Small intestine (tissue), 7 donors: Measurements from ENCODE around the gene CNTN1. TPM values are rescaled to one million over a fixed set of nuclear protein-coding genes. Genes with fewer than 3 reads are reported as not detected.

Experiments
- DNase-seq, 2 donors: peaks; one replicate each; pipeline versions ENCODE4 v3.0.0 to v3.0.0-alpha.2; 2013
- FAIRE-seq: peaks from 2 replicates; lab custom pipeline; 2012; peaks lifted over from hg19 to GRCh38; lab: Jason Lieb, UNC
- H3K27ac ChIP-seq, 3 donors: one replicate each; pipeline ENCODE4 v1.5.1; 2013; ENCODE audit warnings: low read length in 2 of 3, mild to moderate bottlenecking in 2 of 3, control low read depth in 1 of 3, inconsistent platforms in 1 of 3, low read depth in 1 of 3, moderate library complexity in 1 of 3
- H3K27me3 ChIP-seq, 3 donors: one replicate each; pipeline ENCODE4 v1.6.1; 2013; ENCODE audit warnings: low read length in 3 of 3, inconsistent platforms in 1 of 3; ENCODE audit not compliant: control insufficient read depth in 3 of 3, insufficient read depth in 3 of 3
- H3K36me3 ChIP-seq, 3 donors: one replicate each; pipeline ENCODE4 v1.6.1; 2013; ENCODE audit warnings: low read length in 3 of 3, inconsistent platforms in 1 of 3, low read depth in 1 of 3, mild to moderate bottlenecking in 1 of 3, moderate library complexity in 1 of 3; ENCODE audit not compliant: control insufficient read depth in 3 of 3, insufficient read depth in 2 of 3
- H3K4me1 ChIP-seq, 3 donors: one replicate each; pipeline ENCODE4 v1.6.1; 2013; ENCODE audit warnings: low read length in 2 of 3, inconsistent platforms in 1 of 3, low read depth in 1 of 3, mild to moderate bottlenecking in 1 of 3, moderate library complexity in 1 of 3; ENCODE audit not compliant: control insufficient read depth in 3 of 3, insufficient read depth in 2 of 3
- H3K4me3 ChIP-seq, 3 donors: one replicate each; pipeline ENCODE4 v1.5.1; 2013; ENCODE audit warnings: low read length in 3 of 3, control low read depth in 1 of 3, inconsistent platforms in 1 of 3, low read depth in 1 of 3, mild to moderate bottlenecking in 1 of 3, moderate library complexity in 1 of 3
- H3K9me3 ChIP-seq, 2 donors: one replicate each; pipeline ENCODE4 v1.6.1; 2013; ENCODE audit warnings: low read depth in 1 of 2, low read length in 1 of 2; ENCODE audit not compliant: control insufficient read depth in 2 of 2, insufficient read depth in 1 of 2
- WGBS, 3 donors: extraction: QIAGEN DNeasy Blood & Tissue Kit; methylation state at CpG; one replicate each; pipeline ENCODE4 v1.1.7; 2013; 5-methylcytosine and 5-hydroxymethylcytosine counted together
- polyA plus RNA-seq, 4 donors: library from polyadenylated mRNA; stranded (reverse) in 3 of 4; unstranded in 1 of 4; fragments of 200-250 nt in 3 of 4; fragments of 120-200 nt in 1 of 4; gene quantifications; one replicate each; pipeline versions ENCODE4 v1.2.1 to v1.2.3, GENCODE V29; 2013
- donor health status: healthy with polysubstance abuse.
- donor health status: control.
- donor health status: control.
- donor health status: Bipolar disorder and iron deficiency.
- donor health status: healthy.

Gene CNTN1
- polyA plus RNA-seq, 4 donors = under 0.01 to 1.6 (median 0.56) TPM

DNA sequence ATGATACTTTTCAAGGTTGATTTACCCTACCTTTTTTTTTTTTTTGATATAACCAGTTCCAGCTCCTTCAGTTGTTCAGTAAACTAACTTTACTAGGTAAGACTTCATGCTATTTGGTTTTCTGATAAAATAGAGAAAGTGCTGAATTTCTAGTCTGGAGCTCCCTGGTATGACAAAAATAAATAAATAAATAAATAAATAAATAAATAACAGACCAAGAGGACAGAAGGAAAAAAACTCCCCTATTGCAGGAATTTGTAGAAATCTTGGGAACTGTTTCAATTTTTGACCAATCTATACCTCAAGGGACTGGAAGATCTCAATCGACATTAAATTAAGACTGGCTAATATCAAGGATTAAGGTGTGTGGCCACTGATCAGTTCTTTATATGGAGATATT lies 265.2 kb downstream of the CNTN1 start:
- Histone ChIP-seq H3K4me3 (no peak overlapping the region), H3K4me1 (no peaks in the 10 kb centered on the region), H3K9me3 (no peaks in the 10 kb centered on the region), H3K27ac (no peak overlapping the region), H3K27me3 (no peaks in the 10 kb centered on the region), H3K36me3 (no peaks in the 10 kb centered on the region)
- FAIRE-seq (no peak), DNase-seq (no peak)
- 86 to 98% (median 93%) methylated on average over 1 of the region's 1 CpG for WGBS, 3 donors

DNA sequence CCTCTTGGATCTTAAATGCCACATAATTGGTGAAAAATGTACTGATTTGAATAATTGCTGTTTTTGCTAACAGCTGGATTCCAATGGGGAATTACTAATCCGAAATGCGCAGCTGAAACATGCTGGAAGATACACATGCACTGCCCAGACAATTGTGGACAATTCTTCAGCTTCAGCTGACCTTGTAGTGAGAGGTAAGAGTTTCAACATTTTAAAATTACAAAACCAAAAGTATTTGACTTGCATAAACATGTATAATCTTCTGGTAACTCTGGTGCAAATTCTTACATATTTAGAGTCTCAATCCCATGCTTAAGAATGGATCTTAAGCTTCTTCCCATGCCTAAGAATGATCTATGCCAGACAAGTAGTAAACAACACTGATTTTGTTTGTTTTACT lies 266.8 kb downstream of the CNTN1 start:
- Histone ChIP-seq H3K27me3 (no peaks in the 10 kb centered on the region), H3K4me1 (no peaks in the 10 kb centered on the region), H3K27ac (no peak overlapping the region), H3K9me3 (no peaks in the 10 kb centered on the region), H3K36me3 (no peaks in the 10 kb centered on the region), H3K4me3 (no peak overlapping the region)
- DNase-seq (no peak), FAIRE-seq (no peak)
- 71 to 89% (median 81%) methylated on average over 2 of the region's 2 CpGs for WGBS, 3 donors

DNA sequence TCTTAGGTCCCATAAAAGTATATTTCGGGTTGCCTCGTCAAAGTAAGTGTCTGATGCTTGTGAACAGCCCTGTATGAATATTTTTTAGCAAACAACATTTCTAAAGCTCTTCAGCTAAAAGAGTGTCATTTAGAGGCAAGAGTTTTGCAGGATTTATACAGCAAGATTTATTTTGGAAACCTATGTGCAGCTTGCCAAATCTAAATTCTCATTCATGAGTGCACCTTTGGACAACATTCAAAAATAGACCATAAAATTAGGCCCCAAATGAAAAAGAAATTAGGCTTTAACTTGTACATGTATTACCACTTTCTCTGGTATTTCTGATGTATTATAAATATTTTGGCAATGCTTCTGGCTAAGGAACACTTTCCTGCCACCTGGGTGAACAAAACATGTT lies 271.5 kb downstream of the CNTN1 start:
- Histone ChIP-seq H3K27ac (no peak overlapping the region), H3K4me1 (no peaks in the 10 kb centered on the region), H3K36me3 (no peaks in the 10 kb centered on the region), H3K27me3 (no peaks in the 10 kb centered on the region), H3K9me3 (no peaks in the 10 kb centered on the region), H3K4me3 (no peak overlapping the region)
- 74 to 84% (median 81%) methylated on average over 2 of the region's 2 CpGs for WGBS, 3 donors
- DNase-seq = no peak
- FAIRE-seq = no peak

DNA sequence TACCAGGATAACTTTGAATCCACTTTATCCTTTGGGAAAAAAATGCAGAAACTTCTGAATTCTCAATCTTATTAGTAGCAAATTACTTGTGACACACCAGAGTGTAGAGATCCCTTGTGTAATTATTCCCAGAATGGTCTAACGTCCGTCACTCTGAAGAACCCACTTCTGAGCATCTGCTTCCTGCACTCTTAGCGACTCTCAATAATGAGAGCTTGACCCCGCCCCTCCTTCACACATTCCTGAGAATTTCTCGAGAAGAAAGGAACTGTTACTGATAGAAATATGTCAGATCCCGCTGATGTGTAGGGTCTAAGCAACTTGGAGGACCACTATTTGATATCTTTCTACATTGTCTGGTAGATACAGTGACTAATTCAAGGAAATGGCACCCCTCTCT lies 277.6 kb downstream of the CNTN1 start:
- H3K4me1 ChIP-seq = no peaks in the 10 kb centered on the region
- H3K27ac ChIP-seq = no peak overlapping the region
- no peak overlapping the region for H3K4me3 ChIP-seq
- no peaks in the 10 kb centered on the region for H3K27me3 ChIP-seq
- DNase-seq = no peak
- H3K9me3 ChIP-seq = no peaks in the 10 kb centered on the region
- 65 to 76% (median 67%) methylated on average over 6 of the region's 6 CpGs for WGBS, 3 donors
- no peak for FAIRE-seq
- H3K36me3 ChIP-seq = no peaks in the 10 kb centered on the region

DNA sequence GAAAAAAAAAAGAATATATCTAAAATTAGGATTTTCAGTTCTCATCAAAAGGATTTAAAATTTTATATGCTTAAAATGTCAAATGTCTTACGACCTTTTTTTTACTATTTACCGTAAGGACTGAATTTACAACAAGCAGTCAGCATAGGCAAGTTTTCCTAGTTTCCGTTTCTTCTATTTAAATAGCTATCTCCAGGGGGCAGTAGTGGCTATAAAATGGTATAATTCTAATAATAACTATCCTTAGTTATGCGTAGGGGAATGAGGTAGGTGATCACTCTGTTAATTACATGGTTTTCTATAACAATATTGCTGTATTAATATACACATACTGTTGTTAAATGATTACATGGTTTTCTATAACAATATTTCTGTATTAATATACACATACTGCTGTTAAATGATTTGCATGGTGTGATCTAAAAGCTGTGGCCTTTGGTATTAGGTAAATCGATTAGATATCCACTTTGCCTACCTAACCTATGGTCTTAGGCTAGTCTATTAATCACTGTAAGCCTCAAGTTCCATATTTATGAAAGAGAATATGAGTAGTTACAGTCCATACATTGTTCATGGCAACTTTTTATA lies 278.2 kb downstream of the CNTN1 start:
- no peak overlapping the region for H3K27ac ChIP-seq
- H3K36me3 ChIP-seq = no peaks in the 10 kb centered on the region
- no peaks in the 10 kb centered on the region for H3K4me1 ChIP-seq
- no peaks in the 10 kb centered on the region for H3K27me3 ChIP-seq
- WGBS, 3 donors = 70 to 85% (median 73%) methylated on average over 5 of the region's 5 CpGs
- DNase-seq (peak in 1 of 2 donors; percentile 4), FAIRE-seq (no peak)
- H3K9me3 ChIP-seq = no peaks in the 10 kb centered on the region
- no peak overlapping the region for H3K4me3 ChIP-seq

DNA sequence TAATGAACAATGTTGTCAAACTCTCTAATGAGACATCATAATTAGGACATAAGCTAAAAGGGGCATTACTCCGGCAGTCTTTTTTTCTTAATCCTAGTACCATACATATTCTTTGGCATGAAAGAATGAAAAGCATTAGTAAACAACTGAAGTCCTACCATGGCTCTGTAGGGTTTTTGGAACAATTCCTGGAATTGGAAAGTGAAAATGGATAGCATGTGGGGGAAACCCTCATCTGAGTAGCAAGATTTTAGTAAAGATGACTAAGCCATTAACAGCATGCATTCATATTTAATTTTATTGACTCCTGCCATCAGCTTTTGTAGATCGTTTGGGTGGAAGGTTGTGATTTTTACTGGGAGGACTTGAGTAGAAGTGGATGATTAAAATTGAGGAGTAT lies 279.7 kb downstream of the CNTN1 start:
- no peak overlapping the region for H3K4me3 ChIP-seq
- DNase-seq (no peak), FAIRE-seq (no peak)
- no peak overlapping the region for H3K27ac ChIP-seq
- no peaks in the 10 kb centered on the region for H3K36me3 ChIP-seq
- no peaks in the 10 kb centered on the region for H3K9me3 ChIP-seq
- H3K27me3 ChIP-seq = no peaks in the 10 kb centered on the region
- WGBS, 3 donors = 40 to 52% (median 43%) methylated on average over 2 of the region's 2 CpGs
- no peaks in the 10 kb centered on the region for H3K4me1 ChIP-seq

DNA sequence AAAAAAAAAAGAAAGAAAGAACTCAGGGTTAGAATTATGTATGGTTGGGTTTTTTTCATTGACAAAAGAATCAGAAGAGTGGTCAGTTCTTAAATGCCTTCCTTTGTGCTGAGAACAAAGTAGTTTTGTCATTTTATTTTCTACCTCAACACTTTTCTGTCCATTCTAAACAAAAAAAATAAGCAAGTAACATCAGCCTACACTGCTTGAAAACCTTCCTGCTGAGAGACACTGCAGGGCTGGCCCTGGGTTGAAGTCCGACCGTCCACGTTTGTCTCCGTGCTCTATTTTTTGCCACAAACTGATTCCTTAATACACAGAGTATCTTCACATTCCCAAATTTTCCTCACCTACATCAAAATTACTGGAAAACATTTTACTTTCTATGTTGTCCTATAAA lies 284.3 kb downstream of the CNTN1 start:
- H3K9me3 ChIP-seq = no peaks in the 10 kb centered on the region
- H3K36me3 ChIP-seq = no peaks in the 10 kb centered on the region
- no peaks in the 10 kb centered on the region for H3K4me1 ChIP-seq
- H3K4me3 ChIP-seq = no peak overlapping the region
- H3K27ac ChIP-seq = no peak overlapping the region
- H3K27me3 ChIP-seq = no peaks in the 10 kb centered on the region
- FAIRE-seq = no peak
- WGBS, 3 donors = 80 to 88% (median 82%) methylated on average over 4 of the region's 4 CpGs
- no peak for DNase-seq

DNA sequence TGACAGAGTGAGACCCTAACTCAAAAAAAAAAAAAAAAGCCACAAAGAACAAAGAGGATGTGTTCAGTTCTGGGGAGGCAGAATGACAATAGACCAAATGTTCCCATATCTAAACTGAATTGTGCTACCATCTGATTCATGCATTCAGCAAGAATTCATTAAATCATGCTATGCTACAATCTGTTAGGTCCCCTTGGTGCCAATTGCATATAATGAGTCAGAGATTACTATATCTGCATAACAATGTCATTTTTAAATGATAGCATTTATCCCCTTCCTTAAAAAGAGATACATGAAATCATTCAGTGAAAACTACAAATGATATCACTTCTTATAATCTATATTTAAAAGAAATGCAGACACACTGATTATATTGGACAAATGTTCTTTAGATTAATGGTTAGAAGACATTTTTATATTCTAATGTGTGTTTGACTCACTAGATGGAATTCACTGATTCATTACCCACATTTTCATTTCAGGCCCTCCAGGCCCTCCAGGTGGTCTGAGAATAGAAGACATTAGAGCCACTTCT lies 288.3 kb downstream of the CNTN1 start:
- Histone ChIP-seq H3K27me3 (no peaks in the 10 kb centered on the region), H3K9me3 (no peaks in the 10 kb centered on the region), H3K36me3 (no peaks in the 10 kb centered on the region), H3K4me3 (no peak overlapping the region), H3K4me1 (no peaks in the 10 kb centered on the region), H3K27ac (no peak overlapping the region)
- DNase-seq (no peak), FAIRE-seq (no peak)

DNA sequence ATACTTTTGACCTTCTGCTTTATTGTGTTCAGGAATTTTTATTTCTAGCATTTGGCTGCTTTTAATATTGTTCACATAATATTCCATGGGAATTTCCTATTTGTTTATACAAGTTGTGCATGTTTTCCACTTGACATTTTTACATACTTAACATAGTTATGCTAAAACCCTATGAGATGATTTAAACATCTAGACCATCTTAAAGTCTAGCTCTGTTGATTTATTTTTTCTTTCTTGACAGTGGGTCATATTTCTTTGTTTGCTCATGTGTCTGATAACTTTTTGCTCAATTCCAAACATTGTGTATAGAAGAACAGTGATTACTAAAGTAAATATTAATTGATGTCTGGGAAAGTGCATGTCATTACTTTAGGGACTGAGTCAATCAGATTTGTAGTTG lies 293.8 kb downstream of the CNTN1 start:
- Histone ChIP-seq H3K27me3 (no peaks in the 10 kb centered on the region), H3K4me1 (no peaks in the 10 kb centered on the region), H3K36me3 (no peaks in the 10 kb centered on the region), H3K27ac (no peak overlapping the region), H3K4me3 (no peak overlapping the region), H3K9me3 (no peaks in the 10 kb centered on the region)
- FAIRE-seq (no peak), DNase-seq (no peak)
